Activated T-helper 1 cell treated with anti-CD3 and anti-CD28 coated beads, Interleukin-2, amount 50 U/mL, for 16 hours (primary cell): ENCODE measurements around the gene NEURL3.

ENCODE experiments used
- DNase-seq, 2 donors: peaks; one replicate each; pipeline ENCODE4 v3.0.0-alpha.2; 2020; ENCODE audit warnings: low read depth in 1 of 2, low spot score in 1 of 2

NEURL3 gene

GRCh38 chr2:96528006-96528699 lies 23.0 kb upstream of the NEURL3 start:
- peak in 1 of 2 donors; percentile 56 for DNase-seq

- DNase-seq: peak in 1 of 2 donors; percentile 49
Observed at GRCh38 chr2:96527286-96528005, 22.3 kb upstream of the NEURL3 start.

GRCh38 chr2:96526615-96527285 lies 21.6 kb upstream of the NEURL3 start:
- no peak for DNase-seq

GRCh38 chr2:96526101-96526591 lies 21.0 kb upstream of the NEURL3 start:
- DNase-seq: no peak

- no peak for DNase-seq
Observed at GRCh38 chr2:96525211-96525507, 20.0 kb upstream of the NEURL3 start.

GRCh38 chr2:96524482-96525210 lies 19.5 kb upstream of the NEURL3 start:
- DNase-seq: no peak

- no peak for DNase-seq
Observed at GRCh38 chr2:96523659-96524481, 18.7 kb upstream of the NEURL3 start.

GRCh38 chr2:96522304-96523203 lies 17.4 kb upstream of the NEURL3 start:
- no peak for DNase-seq

- no peak for DNase-seq
Observed at GRCh38 chr2:96521219-96521618, 16.1 kb upstream of the NEURL3 start.

- DNase-seq: no peak
Observed at GRCh38 chr2:96520697-96521096, 15.5 kb upstream of the NEURL3 start.

- DNase-seq: no peak
Observed at GRCh38 chr2:96520231-96520630, 15.1 kb upstream of the NEURL3 start.

GRCh38 chr2:96517079-96517478 lies 11.9 kb upstream of the NEURL3 start:
- DNase-seq: no peak

- DNase-seq: no peak
Observed at GRCh38 chr2:96514521-96514920, 9.4 kb upstream of the NEURL3 start.

GRCh38 chr2:96512341-96512740 lies 7.2 kb upstream of the NEURL3 start:
- DNase-seq: no peak

GRCh38 chr2:96511851-96512250 lies 6.7 kb upstream of the NEURL3 start:
- DNase-seq: no peak

- DNase-seq: no peak
Observed at GRCh38 chr2:96510931-96511595, 5.9 kb upstream of the NEURL3 start.

GRCh38 chr2:96509847-96510230 lies 4.7 kb upstream of the NEURL3 start:
- no peak for DNase-seq

- peak in 1 of 2 donors; percentile 38 for DNase-seq
Observed at GRCh38 chr2:96509114-96509846, 4.1 kb upstream of the NEURL3 start.
